Measurements from ENCODE around the gene CYTL1. TPM values are rescaled to one million over a fixed set of nuclear protein-coding genes. Genes with fewer than 3 reads are reported as not detected.
"Not testable (repeated sequence)": the region's sequence is repeated elsewhere in the genome, so short reads cannot be mapped to it uniquely, and the experiment has no call there.

Gene CYTL1
- total and polyA plus RNA-seq, 2 of the 13 experiments (the other 11 are each of a cell fraction or from before 2014, with no cell fraction given), result not detected

DNA sequence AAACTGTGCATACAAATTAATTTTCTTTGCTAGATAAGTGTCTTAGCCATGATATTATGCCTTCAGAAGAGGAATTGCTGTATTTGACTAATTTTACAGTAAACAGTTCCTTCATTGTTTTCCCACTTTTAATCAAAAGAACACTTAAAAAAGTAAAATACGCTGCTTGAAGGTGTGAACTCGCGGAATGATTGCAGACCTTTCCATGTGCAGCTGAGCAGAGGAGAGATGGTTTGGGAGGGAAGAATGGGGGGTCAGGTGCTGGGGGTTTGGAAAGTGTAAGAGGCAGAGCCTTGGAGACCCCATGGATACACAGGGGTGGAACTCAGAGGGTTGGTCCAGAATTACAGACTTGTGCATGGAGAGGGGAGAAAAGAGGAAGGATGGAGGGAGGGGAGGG, 15.3 kb downstream of the CYTL1 start (continued):
- TF ChIP-seq CCDC6 (CRISPR knock-in tag; IDR thresholded peaks at IDR 0.05), result no peak

DNA sequence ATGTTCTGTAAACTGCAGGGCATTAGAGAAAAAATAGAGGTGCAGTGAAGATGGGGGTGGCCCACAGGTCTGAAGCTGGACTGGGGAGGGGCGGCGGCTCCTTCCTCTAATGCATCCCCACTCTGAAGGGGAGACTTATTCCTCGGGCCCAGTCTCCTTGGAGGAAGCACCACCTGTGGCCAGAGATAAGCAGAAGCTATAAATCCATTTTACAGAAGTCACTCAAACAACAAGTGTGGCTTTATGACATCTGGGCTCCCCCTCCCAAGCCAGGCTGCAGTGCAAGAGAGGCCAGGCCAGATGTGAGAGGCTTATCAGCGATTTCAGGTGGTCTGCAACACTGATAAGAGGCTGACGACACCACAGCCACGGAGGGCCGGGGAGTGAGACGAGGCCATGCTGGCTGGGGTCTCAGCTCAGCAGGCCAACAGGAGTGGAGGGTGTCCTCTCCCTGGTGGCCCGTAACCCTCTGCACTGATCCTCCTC, 15.8 kb downstream of the CYTL1 start:
- Histone ChIP-seq H3K4me2 (ENCODE audit: low read depth, low read length) (no peak overlapping the region), H3K27ac (ENCODE audit: extremely low read length, insufficient read depth, low read length) (no peak overlapping the region), H4K20me1 (ENCODE audit: insufficient read depth, low read length) (no peaks in the 10 kb centered on the region), H3K4me1 (ENCODE audit: insufficient read depth, low read length) (no peaks in the 10 kb centered on the region), H3K79me2 (ENCODE audit: insufficient read depth, low read length) (no peaks in the 10 kb centered on the region), H3K27me3 (ENCODE audit: control insufficient read depth in 1 of 2, insufficient read depth in 2 of 2, low read length in 2 of 2) (peaks cover 0 to 8% of the 10 kb centered on the region in 2 experiments; a peak in 2 of 5 replicates), H3K36me3 (replicated peaks in 1 of 2; ENCODE audit: control insufficient read depth in 1 of 2, insufficient read depth in 2 of 2, low read length in 2 of 2) (no peaks in the 10 kb centered on the region), H3K9ac (ENCODE audit: insufficient read depth, low read depth, low read length) (no peak overlapping the region), H3K9me3 (ENCODE audit: low read length) (no peaks in the 10 kb centered on the region), H2AFZ (ENCODE audit: low read length) (no peak overlapping the region), H3K4me3 (replicated peaks in 1 of 3; ENCODE audit: insufficient read depth in 1 of 3, low read depth in 2 of 3, low read length in 3 of 3) (no peak overlapping the region)
- intact Hi-C loops (cut with micrococcal nuclease; ENCODE audit: unreplicated experiment) (no loop called here), in situ Hi-C loops (cut with HindIII; ENCODE audit: extremely low pct_ligation_motif_present, low pct_unique_long_range_greater_than_20kb) (no loop called here)
- FAIRE-seq (no peak), DNase-seq (ENCODE audit: low spot score) (no peak), ATAC-seq (no peak)
- POLR2A ChIA-PET, result no interaction called here
- CTCF ChIA-PET (ENCODE audit: low intra/inter-chr PET ratio, low total read pairs), result no interaction called here
- no TSS peak for BruUV-seq (replicated peaks)
- TF ChIP-seq RXRB (CRISPR knock-in tag; IDR thresholded peaks at IDR 0.05; ENCODE audit: borderline replicate concordance) (no peak), CBX5 (CRISPR knock-in tag; IDR thresholded peaks at IDR 0.05; ENCODE audit: borderline replicate concordance) (no peak)
- 6% methylated on average over 9 of the region's 9 CpGs for WGBS (ENCODE audit: low lambda C conversion rate)

GRCh38 chr4:5001641-5002040, 17.6 kb downstream of the CYTL1 start:
- H3K4me3 ChIP-seq (replicated peaks in 1 of 3; ENCODE audit: insufficient read depth in 1 of 3, low read depth in 2 of 3, low read length in 3 of 3); H2AFZ ChIP-seq (ENCODE audit: low read length); CTCF ChIA-PET (ENCODE audit: low intra/inter-chr PET ratio, low total read pairs); H3K9ac ChIP-seq (ENCODE audit: insufficient read depth, low read depth, low read length); in situ Hi-C loops (cut with HindIII; ENCODE audit: extremely low pct_ligation_motif_present, low pct_unique_long_range_greater_than_20kb); H3K27ac ChIP-seq (ENCODE audit: extremely low read length, insufficient read depth, low read length); H3K36me3 ChIP-seq (replicated peaks in 1 of 2; ENCODE audit: control insufficient read depth in 1 of 2, insufficient read depth in 2 of 2, low read length in 2 of 2); H3K9me3 ChIP-seq (ENCODE audit: low read length); H3K4me1 ChIP-seq (ENCODE audit: insufficient read depth, low read length); BruUV-seq (replicated peaks); POLR2A ChIA-PET; ATAC-seq; H3K79me2 ChIP-seq (ENCODE audit: insufficient read depth, low read length); H3K4me2 ChIP-seq (ENCODE audit: low read depth, low read length); H4K20me1 ChIP-seq (ENCODE audit: insufficient read depth, low read length); FAIRE-seq; H3K27me3 ChIP-seq (ENCODE audit: control insufficient read depth in 1 of 2, insufficient read depth in 2 of 2, low read length in 2 of 2); intact Hi-C loops (cut with micrococcal nuclease; ENCODE audit: unreplicated experiment); DNase-seq (ENCODE audit: low spot score): not testable (repeated sequence)
- 14% methylated on average over 3 of the region's 6 CpGs for WGBS (ENCODE audit: low lambda C conversion rate)

- DNase-seq (ENCODE audit: low spot score); H3K27ac ChIP-seq (ENCODE audit: extremely low read length, insufficient read depth, low read length); H2AFZ ChIP-seq (ENCODE audit: low read length); H4K20me1 ChIP-seq (ENCODE audit: insufficient read depth, low read length); H3K4me3 ChIP-seq (replicated peaks in 1 of 3; ENCODE audit: insufficient read depth in 1 of 3, low read depth in 2 of 3, low read length in 3 of 3); ATAC-seq; CTCF ChIA-PET (ENCODE audit: low intra/inter-chr PET ratio, low total read pairs); H3K36me3 ChIP-seq (replicated peaks in 1 of 2; ENCODE audit: control insufficient read depth in 1 of 2, insufficient read depth in 2 of 2, low read length in 2 of 2); H3K4me2 ChIP-seq (ENCODE audit: low read depth, low read length); H3K4me1 ChIP-seq (ENCODE audit: insufficient read depth, low read length); POLR2A ChIA-PET; FAIRE-seq; H3K27me3 ChIP-seq (ENCODE audit: control insufficient read depth in 1 of 2, insufficient read depth in 2 of 2, low read length in 2 of 2); intact Hi-C loops (cut with micrococcal nuclease; ENCODE audit: unreplicated experiment); BruUV-seq (replicated peaks); H3K9me3 ChIP-seq (ENCODE audit: low read length); H3K9ac ChIP-seq (ENCODE audit: insufficient read depth, low read depth, low read length); H3K79me2 ChIP-seq (ENCODE audit: insufficient read depth, low read length): not testable (repeated sequence)
- in situ Hi-C loops (cut with HindIII; ENCODE audit: extremely low pct_ligation_motif_present, low pct_unique_long_range_greater_than_20kb), result loop anchor here (25.0 kb wide), 1 partner anchor 815 kb away; no protein-coding TSS in a partner anchor
- WGBS (ENCODE audit: low lambda C conversion rate), result 0% methylated on average over 1 of the region's 1 CpG
These were observed 22.3 kb downstream of the CYTL1 start for GRCh38 chr4:4996935-4997334.
